ENCODE measurements around the gene HAUS7.
"Not testable (repeated sequence)": the region's sequence is repeated elsewhere in the genome, so short reads cannot be mapped to it uniquely, and the experiment has no call there.

Gene HAUS7

DNA sequence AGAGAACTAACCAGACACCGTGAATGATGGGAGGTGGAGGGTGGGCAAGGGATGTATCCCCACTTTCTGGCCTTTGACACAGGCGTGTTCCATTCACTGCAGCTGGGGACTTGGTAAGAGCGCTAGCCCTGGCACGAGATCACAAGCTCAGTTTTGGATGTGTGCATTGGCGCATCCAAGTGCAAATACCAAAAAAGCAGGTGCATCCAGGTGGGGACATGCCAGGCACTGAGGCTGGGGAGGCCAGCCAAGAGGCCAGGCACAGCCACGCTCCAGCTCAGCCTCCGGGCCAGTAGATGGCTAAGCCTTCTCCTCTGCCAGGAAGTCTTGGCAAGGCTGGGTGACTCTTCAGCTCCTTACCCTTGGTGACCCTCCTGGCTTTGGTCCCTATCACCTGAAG is 63.5 kb downstream of the HAUS7 start:
- DNase-seq = no peak

DNA sequence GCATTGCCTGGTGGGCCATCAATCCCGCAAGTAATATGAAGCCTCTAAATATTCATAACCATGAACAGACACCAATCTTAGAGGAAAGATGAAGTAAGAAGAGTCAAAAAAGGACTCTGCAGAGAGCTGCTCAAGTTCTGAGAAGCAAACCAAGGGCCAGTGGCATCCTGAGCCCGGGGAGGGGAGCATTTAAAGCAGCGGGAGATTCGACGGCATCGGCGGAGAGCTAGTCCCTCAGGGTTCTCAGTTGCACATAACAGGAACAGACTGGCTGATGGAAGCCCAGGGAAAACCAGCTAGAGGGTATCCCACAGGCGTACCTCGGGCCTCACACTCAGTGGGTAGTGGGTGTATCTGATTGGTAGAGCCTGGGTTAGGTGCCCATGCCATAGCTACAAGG is 64.4 kb downstream of the HAUS7 start:
- DNase-seq = no peak

DNA sequence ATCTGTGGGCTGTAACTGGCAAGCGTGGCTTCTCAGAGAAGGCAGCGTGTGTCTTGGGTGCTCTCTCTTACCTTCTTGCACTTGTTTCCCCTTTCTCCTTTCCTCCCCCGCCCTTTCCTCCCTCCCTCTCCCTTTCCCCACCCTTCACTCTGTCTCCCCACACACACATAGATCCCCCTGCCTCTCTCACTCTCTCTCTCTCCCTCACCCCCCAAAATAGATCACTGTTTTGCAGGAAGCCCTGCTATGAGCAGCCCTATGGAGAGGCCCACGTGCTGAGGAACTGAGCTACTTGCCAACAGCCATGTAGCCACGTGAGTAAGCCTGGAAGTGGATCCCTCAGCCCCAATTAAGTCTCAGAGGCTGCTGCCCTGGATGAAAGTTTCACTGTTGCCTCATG is 65.0 kb downstream of the HAUS7 start:
- no peak for DNase-seq

DNA sequence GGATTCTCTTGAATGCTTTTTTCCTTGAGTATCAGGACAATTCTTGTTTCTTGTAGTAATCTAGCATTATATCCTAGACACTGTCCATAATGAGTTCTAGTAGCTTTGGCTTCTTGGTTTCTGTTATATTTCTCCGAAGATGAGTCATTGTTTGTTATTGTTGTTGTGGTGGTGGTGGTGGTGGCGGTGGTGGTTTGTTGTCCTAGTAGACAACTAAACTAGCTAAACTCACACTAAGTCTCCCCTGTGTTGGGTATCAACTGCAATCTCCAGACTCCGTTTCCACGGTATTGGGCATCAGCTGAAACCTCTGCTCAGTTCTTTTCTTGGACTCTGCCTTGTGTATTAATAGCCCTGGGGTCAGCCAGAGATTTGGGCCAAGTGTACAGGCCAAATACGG is 66.0 kb downstream of the HAUS7 start:
- not testable (repeated sequence) for DNase-seq

DNA sequence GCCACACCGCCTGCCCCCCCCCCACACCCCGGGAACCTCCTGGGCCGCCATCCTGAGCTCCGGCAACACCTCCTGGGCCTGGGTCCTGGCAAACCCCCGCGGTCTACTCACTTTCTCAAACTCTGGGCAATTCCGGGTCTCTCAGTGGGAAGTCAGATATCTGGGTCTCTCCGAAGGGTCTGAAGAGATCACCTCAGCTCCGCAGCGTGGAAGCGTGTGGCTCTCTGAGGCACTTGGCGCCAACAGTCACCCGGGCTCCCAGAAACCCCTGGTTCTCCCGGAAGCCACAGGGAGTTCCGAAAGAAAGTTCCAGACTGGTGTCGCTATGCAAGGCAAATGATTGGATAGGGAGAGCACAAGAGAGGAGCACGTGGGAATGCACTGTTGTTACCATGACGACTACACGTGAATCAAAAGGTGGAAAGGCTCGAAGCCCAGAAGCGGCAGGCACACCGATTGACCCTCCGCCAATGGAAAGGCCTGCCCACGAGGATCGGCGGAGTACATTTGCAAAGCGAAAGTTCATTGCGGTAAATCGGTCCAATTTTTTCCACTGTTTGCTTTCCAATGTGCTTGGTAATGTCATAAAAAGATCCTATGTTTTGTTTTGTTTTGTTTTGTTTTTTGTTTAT is 69.1 kb downstream of the HAUS7 start, which contains the start of gene PNMA6E:
PNMA6E (minus strand) TSS at position 218 of the 632 bp plus-strand sequence. CDS start 2,501 bp downstream, outside the sequence.
- DNase-seq = no peak

DNA sequence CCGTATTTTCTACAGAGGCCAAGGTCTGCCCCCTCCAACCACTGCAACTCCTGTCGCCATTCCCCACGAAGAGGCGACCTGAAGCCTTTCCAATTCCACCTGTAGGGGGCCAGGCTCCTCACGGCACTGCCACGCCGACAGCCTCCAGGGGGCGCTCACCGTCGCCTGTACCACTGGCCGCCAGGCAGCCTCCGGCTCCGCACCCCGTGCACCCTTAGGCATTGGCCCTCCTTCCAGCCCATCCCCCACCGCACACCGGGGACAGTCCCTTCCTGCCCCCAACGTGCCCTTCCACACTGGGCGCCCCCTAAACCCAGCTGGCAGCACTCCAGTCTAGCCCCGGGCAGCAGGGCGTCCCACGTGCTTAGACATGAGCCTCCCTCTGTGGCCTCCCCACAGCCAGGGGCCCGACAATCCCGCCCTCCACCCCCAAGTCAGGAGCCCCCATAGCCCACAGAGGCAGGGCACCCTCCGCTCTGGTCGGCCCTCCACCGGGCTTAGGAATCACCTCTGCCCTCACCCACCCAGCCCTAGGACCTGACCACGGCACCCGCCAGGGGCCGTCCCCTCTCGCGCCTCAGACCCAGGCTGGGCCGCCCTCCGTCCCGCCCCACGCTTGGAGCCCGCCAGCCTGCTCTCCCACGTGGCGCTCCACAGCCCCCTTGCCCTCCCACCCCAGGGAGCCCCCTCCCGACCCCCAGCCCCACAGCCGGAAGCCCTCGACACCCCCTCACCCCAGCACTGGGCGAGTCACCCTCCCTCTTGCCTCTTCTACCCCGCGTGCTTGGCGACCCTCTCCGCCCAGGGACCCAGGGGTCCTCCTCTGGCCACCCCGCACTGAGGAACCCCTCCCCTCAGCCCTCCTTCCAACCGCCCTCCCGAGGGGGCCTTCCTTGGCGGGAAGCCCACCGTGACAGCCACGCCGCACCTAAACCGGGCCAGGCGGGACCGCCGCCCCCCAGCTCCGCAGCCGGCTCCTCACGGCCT is 69.9 kb downstream of the HAUS7 start:
- DNase-seq = no peak

DNA sequence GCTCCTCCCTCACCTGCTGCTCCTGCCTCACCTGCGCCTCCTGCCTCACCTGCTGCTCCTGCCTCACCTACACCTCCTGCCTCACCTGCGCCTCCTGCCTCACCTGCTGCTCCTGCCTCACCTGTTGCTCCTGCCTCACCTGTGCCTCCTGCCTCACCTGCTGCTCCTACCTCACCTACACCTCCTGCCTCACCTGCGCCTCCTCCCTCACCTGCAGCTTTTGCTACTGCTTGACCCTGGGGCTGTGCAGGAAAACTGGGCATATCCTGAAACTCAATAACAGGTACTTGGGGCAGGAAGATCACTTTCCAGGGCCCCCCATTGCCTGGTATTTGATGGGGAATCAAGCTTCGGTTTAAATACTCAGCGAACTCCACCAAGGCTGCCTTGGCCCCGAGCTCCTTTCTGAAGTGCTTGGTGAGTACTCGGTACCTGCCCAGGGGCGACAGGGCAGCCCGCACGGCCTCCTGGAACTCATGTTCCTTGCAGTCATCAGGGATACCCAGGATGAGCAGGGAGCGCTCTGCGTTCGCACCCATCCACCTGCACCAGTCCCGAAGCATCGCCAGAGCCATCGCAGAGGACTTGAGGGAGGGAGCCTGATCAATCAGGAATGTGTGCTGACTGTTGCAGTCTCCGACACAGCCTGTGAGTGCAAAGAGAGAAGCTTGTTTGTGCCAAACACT is 72.0 kb downstream of the HAUS7 start:
- DNase-seq = no peak

All from cerebellar nuclear complex (tissue), 1 donor.